Heart left ventricle (tissue), 13 donors: ENCODE measurements around the gene SLC30A9.

Experiments used
- POLR2A ChIP-seq, 2 donors: fragments of 450-650 bp; IDR thresholded peaks; one replicate each; pipeline ENCODE4 v1.6.1; 2017; ENCODE audit warnings: antibody characterized with exemption in 2 of 2, mild to moderate bottlenecking in 2 of 2, moderate library complexity in 2 of 2
- TF ChIP-seq, protein P1 (sequence below), 12 donors: fragments of 200-600 bp; sonication (generic) in 4 of 12; IDR thresholded peaks; one replicate each; pipeline versions ENCODE4 v1.5.0 to v1.8.0; 2018 to 2022; ENCODE audit warnings: antibody characterized with exemption in 12 of 12, mild to moderate bottlenecking in 5 of 12
- donor health status: ischemic (EF 13 %, LVEDD 7.1; RV severe dilation, severe dysfunction).
- donor health status: DM: no; HTN: yes; CAD: no.
- donor health status: DM: no; HTN: no; CAD: no.
- donor health status: ischemic (EF 25% LVEDD 6.9; RV normal size, moderate dysfunction).
- donor health status: ischemic (EF 25% LVEDD 5.7; RV mildly dilated, moderate dysfunction).
- donor health status: ischemic (EF 35%, LVEDD 5.7; RV mildly dilated, moderate dysfunction).
- donor health status: nonischemic (EF 11% LVEDD 7.7; RV severe dilation, severe dysfunction).
- donor health status: DM: yes; HTN: yes; CAD: no.
- donor health status: PGD.
- donor health status: ischemic (EF 29% LVEDD 5.4; RV normal size, mild dysfunction).
- donor health status: nonischemic (EF 23%, LVEDD 6.1; RV moderate dilation, normal function).

GRCh38 chr4:41994461-41994985, 4.2 kb downstream of the SLC30A9 start:
- TF ChIP-seq, protein P1, sequence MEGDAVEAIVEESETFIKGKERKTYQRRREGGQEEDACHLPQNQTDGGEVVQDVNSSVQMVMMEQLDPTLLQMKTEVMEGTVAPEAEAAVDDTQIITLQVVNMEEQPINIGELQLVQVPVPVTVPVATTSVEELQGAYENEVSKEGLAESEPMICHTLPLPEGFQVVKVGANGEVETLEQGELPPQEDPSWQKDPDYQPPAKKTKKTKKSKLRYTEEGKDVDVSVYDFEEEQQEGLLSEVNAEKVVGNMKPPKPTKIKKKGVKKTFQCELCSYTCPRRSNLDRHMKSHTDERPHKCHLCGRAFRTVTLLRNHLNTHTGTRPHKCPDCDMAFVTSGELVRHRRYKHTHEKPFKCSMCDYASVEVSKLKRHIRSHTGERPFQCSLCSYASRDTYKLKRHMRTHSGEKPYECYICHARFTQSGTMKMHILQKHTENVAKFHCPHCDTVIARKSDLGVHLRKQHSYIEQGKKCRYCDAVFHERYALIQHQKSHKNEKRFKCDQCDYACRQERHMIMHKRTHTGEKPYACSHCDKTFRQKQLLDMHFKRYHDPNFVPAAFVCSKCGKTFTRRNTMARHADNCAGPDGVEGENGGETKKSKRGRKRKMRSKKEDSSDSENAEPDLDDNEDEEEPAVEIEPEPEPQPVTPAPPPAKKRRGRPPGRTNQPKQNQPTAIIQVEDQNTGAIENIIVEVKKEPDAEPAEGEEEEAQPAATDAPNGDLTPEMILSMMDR (IDR thresholded peaks at IDR 0.05), result no peak
- no peak for TF ChIP-seq POLR2A (IDR thresholded peaks at IDR 0.05)
